A549 treated with CpdA at 1 μM for 4 hours (cell line): ENCODE measurements around the gene STAP2. TPM values are rescaled to one million over a fixed set of nuclear protein-coding genes. Genes with fewer than 3 reads are reported as not detected.

Experiments used
- total RNA-seq: library from RNA; stranded (reverse); fragments of 200-300 nt; extraction: Qiagen RNA extraction; gene quantifications from 5 replicates; pipeline ENCODE4 v1.2.3, GENCODE V29; 2022; ENCODE audit warnings: low read depth

STAP2 gene, protein sequence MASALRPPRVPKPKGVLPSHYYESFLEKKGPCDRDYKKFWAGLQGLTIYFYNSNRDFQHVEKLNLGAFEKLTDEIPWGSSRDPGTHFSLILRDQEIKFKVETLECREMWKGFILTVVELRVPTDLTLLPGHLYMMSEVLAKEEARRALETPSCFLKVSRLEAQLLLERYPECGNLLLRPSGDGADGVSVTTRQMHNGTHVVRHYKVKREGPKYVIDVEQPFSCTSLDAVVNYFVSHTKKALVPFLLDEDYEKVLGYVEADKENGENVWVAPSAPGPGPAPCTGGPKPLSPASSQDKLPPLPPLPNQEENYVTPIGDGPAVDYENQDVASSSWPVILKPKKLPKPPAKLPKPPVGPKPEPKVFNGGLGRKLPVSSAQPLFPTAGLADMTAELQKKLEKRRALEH
- total RNA-seq, result 0.22 TPM in 1 of 5 replicates, not detected in the others

DNA sequence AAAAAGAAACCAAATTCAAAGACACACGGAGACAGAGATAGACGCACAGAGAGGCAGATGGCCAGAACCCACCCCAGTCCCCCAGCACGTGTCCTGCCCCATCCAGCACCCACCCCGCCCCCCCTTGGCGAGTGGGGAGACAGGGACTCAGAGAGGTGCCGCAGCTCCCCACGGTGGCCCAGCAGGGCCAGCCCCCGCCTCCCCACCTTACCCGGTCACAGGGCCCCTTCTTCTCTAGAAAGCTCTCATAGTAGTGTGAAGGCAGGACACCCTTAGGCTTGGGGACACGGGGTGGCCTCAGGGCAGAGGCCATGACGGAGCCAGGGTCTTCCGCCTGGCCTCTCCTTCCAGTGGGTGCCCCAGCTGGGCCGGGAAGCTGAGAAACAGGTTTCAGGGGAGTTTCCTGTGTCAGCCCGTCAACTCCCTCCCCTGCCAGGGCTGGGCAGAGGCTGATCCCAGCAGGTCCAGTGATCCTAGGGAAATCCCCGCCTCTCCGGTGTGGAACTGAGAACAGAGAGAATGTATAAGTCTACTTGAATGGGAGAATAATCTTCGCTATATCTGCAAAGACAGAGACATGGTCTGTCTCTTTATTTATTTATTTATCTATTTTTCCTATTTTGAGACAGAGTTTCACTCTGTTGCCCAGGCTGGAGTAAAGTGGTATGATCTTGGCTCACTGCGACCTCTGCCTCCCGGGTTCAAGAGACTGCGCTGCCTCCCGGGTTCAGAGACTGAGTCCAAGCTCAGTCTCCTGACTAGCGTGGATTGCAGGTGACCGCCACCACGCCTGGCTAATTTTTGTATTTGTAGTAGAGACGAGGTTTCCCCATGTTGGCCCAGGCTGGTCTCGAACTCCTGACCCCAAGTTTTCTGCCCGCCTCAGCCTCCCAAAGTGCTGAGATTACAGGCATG, at the start of gene STAP2:
STAP2 (minus strand) TSS at position 387 of the 915 bp plus-strand sequence; CDS start at position 313, 74 bp downstream.

GRCh38 chr19:4343370-4344307, 5.0 kb upstream of the STAP2 start, which contains the start of gene MPND:
MPND (plus strand) TSS chr19:4343562; CDS start chr19:4343594, 32 bp downstream.

GRCh38 chr19:4304538-4305256, 33.9 kb downstream of the STAP2 start, which contains the start of gene FSD1:
FSD1 (plus strand) TSS chr19:4304598; CDS start chr19:4304747, 149 bp downstream.

DNA sequence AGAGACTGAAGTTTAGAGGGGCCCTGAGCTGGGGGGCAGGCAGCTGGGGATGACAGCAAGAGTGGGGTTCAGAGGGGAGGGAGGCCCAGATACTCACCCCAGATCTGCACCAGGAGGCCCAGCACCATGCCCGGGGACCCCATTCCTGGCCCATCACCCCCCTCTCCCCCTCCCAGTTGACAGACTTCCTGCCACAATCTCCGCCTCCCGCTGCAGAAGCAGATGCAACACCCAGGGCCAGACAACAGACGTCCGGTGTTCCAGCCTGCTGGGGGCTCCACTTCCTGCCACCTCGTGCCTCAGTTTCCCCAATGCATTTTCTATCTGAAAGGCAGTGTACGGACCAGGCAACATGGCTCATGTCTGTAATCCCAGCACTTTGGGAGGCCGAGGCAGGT, 36.4 kb downstream of the STAP2 start, which contains the start of gene TMIGD2:
TMIGD2 (minus strand) TSS at position 147 of the 398 bp plus-strand sequence; CDS start at position 143, 4 bp downstream.

GRCh38 chr19:4278419-4279266, 60.0 kb downstream of the STAP2 start, which contains the start of gene SHD:
SHD (plus strand) TSS chr19:4279266; CDS start chr19:4280064, 798 bp downstream.

Other genes with a start within 250 kb of the STAP2 start
- 96.7 to 143 TPM (median 135 TPM) in 5 replicates for gene MAP2K2, start 214.7 kb downstream of the STAP2 start, total RNA-seq
- 0.03 to 0.15 TPM (median 0.09 TPM) in 3 of 5 replicates, not detected in the others for gene CREB3L3, start 185.2 kb downstream of the STAP2 start, total RNA-seq
- 22.0 to 32.6 TPM (median 31.3 TPM) in 5 replicates for gene SIRT6, start 156.3 kb downstream of the STAP2 start, total RNA-seq
- 0.12 to 0.28 TPM (median 0.21 TPM) in 5 replicates for gene ANKRD24, start 156.1 kb downstream of the STAP2 start, total RNA-seq
- 2.8 to 3.5 TPM (median 3.2 TPM) in 5 replicates for gene EBI3, start 109.3 kb downstream of the STAP2 start, total RNA-seq
- 19.6 to 22.8 TPM (median 20.2 TPM) in 5 replicates for gene YJU2, start 91.7 kb downstream of the STAP2 start, total RNA-seq
- gene SHD, start 59.6 kb downstream of the STAP2 start, total RNA-seq, result 0.07 to 0.29 TPM (median 0.08 TPM) in 3 of 5 replicates, not detected in the others
- not detected in 5 replicates for gene TMIGD2, start 36.4 kb downstream of the STAP2 start, total RNA-seq
- 6.7 to 8.9 TPM (median 7.8 TPM) in 5 replicates for gene FSD1, start 34.2 kb downstream of the STAP2 start, total RNA-seq
- gene MPND, start 4.7 kb upstream of the STAP2 start, total RNA-seq, result 4.7 to 12.2 TPM (median 11.2 TPM) in 5 replicates
- gene SH3GL1, start 61.7 kb upstream of the STAP2 start, total RNA-seq, result 43.7 to 62.9 TPM (median 61.9 TPM) in 5 replicates
- 22.5 to 24.9 TPM (median 23.7 TPM) in 5 replicates for gene CHAF1A, start 63.8 kb upstream of the STAP2 start, total RNA-seq
- gene UBXN6, start 119.0 kb upstream of the STAP2 start, total RNA-seq, result 37.5 to 60.4 TPM (median 59.6 TPM) in 5 replicates
- 24.9 to 32.0 TPM (median 28.7 TPM) in 5 replicates for gene HDGFL2, start 133.5 kb upstream of the STAP2 start, total RNA-seq
- 0.20 to 0.27 TPM (median 0.21 TPM) in 5 replicates for gene PLIN4, start 179.7 kb upstream of the STAP2 start, total RNA-seq
- 0.06 to 0.25 TPM (median 0.17 TPM) in 4 of 5 replicates, not detected in the other for gene PLIN5, start 196.4 kb upstream of the STAP2 start, total RNA-seq
- gene LRG1, start 201.2 kb upstream of the STAP2 start, total RNA-seq, result 0.09 to 0.28 TPM (median 0.13 TPM) in 4 of 5 replicates, not detected in the other
- gene SEMA6B, start 220.9 kb upstream of the STAP2 start, total RNA-seq, result 4.4 to 6.5 TPM (median 6.0 TPM) in 5 replicates